HEK293 (cell line): ENCODE measurements around the gene SEC22A.

Experiments used
- CTCF ChIA-PET: fragments of 350-600 bp; formaldehyde crosslinking; extraction: SDS; loops from one replicate; lab custom pipeline; 2021; ENCODE audit warnings: antibody characterized with exemption; lab: Yijun Ruan, JAX
- POLR2A ChIA-PET: fragments of 300-600 bp; formaldehyde crosslinking; extraction: SDS; loops from one replicate; lab custom pipeline; 2020; ENCODE audit warnings: antibody characterized with exemption, inconsistent platforms; lab: Yijun Ruan, JAX
- H3K27ac ChIP-seq: fragments of 200-500 bp; sonication (Bioruptor generic); 2 replicates; pipeline ENCODE4 v1.5.1; 2014; ENCODE audit warnings: low read depth, low read length, control low read depth, inconsistent platforms; ENCODE audit errors: extremely low read depth
- H3K36me3 ChIP-seq, 2 experiments: fragments of 200-500 bp in 1 of 2; sonication (Bioruptor generic) in 1 of 2; 1 replicate in 1 of 2; 2 replicates in 1 of 2; pipeline ENCODE4 v1.5.1; 2014 to 2017; ENCODE audit warnings: inconsistent platforms in 2 of 2, low read length in 2 of 2; ENCODE audit not compliant: control insufficient read depth in 2 of 2, insufficient read depth in 1 of 2
- H3K4me1 ChIP-seq: fragments of 200-500 bp; sonication (Bioruptor generic); 2 replicates; pipeline ENCODE4 v1.5.1; 2014; ENCODE audit warnings: mild to moderate bottlenecking, low read length, inconsistent platforms; ENCODE audit not compliant: control insufficient read depth, insufficient read depth
- H3K4me3 ChIP-seq: 2 replicates; pipeline ENCODE4 v1.5.1; 2011; ENCODE audit warnings: low read depth, mild to moderate bottlenecking, control low read depth, low read length, moderate library complexity
- H3K9me3 ChIP-seq: fragments of 200-500 bp; sonication (Bioruptor generic); 2 replicates; pipeline ENCODE4 v1.5.1; 2014; ENCODE audit warnings: low read depth, low read length, inconsistent platforms; ENCODE audit not compliant: control insufficient read depth, insufficient read depth
- GLIS1 ChIP-seq: fragments of 450-650 bp; formaldehyde crosslinking; IDR thresholded peaks from 2 replicates; pipeline ENCODE4 v1.5.1; 2016; ENCODE audit warnings: missing biosample characterization, missing genetic modification characterization
- OSR2 ChIP-seq: fragments of 450-650 bp; formaldehyde crosslinking; IDR thresholded peaks from 2 replicates; pipeline ENCODE4 v1.5.1; 2016; ENCODE audit warnings: missing biosample characterization, missing genetic modification characterization
- RBAK ChIP-seq: fragments of 450-650 bp; formaldehyde crosslinking; IDR thresholded peaks from 2 replicates; pipeline ENCODE4 v1.5.1; 2016; ENCODE audit warnings: missing biosample characterization, missing genetic modification characterization
- ZBTB21 ChIP-seq: fragments of 450-650 bp; formaldehyde crosslinking; IDR thresholded peaks from 2 replicates; pipeline ENCODE4 v1.5.1; 2017; ENCODE audit warnings: missing biosample characterization, missing genetic modification characterization
- ZBTB7A ChIP-seq: fragments of 450-650 bp; formaldehyde crosslinking; IDR thresholded peaks from 2 replicates; pipeline ENCODE4 v1.5.1; 2016; ENCODE audit warnings: low read depth, missing biosample characterization, missing genetic modification characterization
- ZFP69B ChIP-seq: fragments of 450-650 bp; formaldehyde crosslinking; IDR thresholded peaks from 2 replicates; pipeline ENCODE4 v1.5.1; 2016; ENCODE audit warnings: missing biosample characterization, missing genetic modification characterization
- ZIC2 ChIP-seq: fragments of 450-650 bp; formaldehyde crosslinking; IDR thresholded peaks from 2 replicates; pipeline ENCODE4 v1.5.1; 2016; ENCODE audit warnings: missing biosample characterization, missing genetic modification characterization
- ZNF19 ChIP-seq: fragments of 450-650 bp; formaldehyde crosslinking; IDR thresholded peaks from 2 replicates; pipeline ENCODE4; 2016; ENCODE audit warnings: missing biosample characterization, missing genetic modification characterization, low read depth
- ZNF335 ChIP-seq: fragments of 450-650 bp; formaldehyde crosslinking; conservative IDR thresholded peaks from 2 replicates; pipeline ENCODE4 v1.5.1; 2016; ENCODE audit warnings: missing biosample characterization, missing genetic modification characterization
- ZNF354C ChIP-seq: fragments of 450-650 bp; formaldehyde crosslinking; IDR thresholded peaks from 2 replicates; pipeline ENCODE4 v1.5.1; 2016; ENCODE audit warnings: missing biosample characterization, missing genetic modification characterization, low read depth, borderline replicate concordance
- ZNF391 ChIP-seq: fragments of 450-650 bp; formaldehyde crosslinking; IDR thresholded peaks from 2 replicates; pipeline ENCODE4 v1.5.1; 2016; ENCODE audit warnings: low read depth, missing biosample characterization, missing genetic modification characterization, borderline replicate concordance
- ZNF394 ChIP-seq: fragments of 450-650 bp; formaldehyde crosslinking; IDR thresholded peaks from 2 replicates; pipeline ENCODE4 v1.5.1; 2016; ENCODE audit warnings: missing biosample characterization, missing genetic modification characterization, mild to moderate bottlenecking, moderate library complexity, borderline replicate concordance
- ZNF660 ChIP-seq: fragments of 450-650 bp; IDR thresholded peaks from 2 replicates; pipeline ENCODE4 v1.5.1; 2018; ENCODE audit warnings: missing biosample characterization, mild to moderate bottlenecking, missing genetic modification characterization
- ZNF791 ChIP-seq: fragments of 450-650 bp; formaldehyde crosslinking; IDR thresholded peaks from 2 replicates; pipeline ENCODE4 v1.5.1; 2016; ENCODE audit warnings: missing biosample characterization, missing genetic modification characterization
- TF ChIP-seq, protein P1 (sequence below): fragments of 450-650 bp; formaldehyde crosslinking; IDR thresholded peaks from 2 replicates; pipeline ENCODE4 v1.5.1; 2016; ENCODE audit warnings: missing biosample characterization, missing genetic modification characterization
- TF ChIP-seq, protein P2 (sequence below): fragments of 450-650 bp; formaldehyde crosslinking; IDR thresholded peaks from 2 replicates; pipeline ENCODE4 v1.5.1; 2016; ENCODE audit warnings: missing biosample characterization, missing genetic modification characterization

SEC22A gene

DNA sequence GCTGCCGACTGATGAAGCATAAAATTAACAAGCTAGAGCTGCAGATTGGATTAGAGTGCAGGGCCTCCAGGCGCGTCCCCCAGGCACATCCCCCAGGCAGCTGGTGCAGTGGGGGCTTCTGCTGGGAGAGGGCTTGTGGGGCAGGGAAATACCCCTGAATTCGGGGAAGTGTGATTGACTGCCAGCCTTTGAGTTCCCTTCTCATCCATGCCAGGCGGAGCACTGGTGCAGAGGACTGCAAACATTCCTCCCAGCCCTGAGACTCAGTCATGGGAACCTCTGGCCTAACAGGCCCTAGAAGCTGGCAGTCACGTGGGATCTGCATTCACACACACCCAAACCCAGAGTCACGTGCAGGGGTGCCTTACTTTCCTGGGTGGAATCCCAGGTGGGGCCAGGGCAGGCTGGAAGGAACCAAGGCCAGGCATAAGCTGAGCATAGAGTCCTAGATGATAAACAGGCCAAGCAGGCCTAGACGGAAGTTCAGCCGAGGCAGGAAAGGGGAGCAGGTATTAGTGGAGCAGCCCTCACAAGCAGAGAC is 46.2 kb upstream of the SEC22A start (continued):
- no peak for TF ChIP-seq ZNF394 (tag by site-specific recombination)

DNA sequence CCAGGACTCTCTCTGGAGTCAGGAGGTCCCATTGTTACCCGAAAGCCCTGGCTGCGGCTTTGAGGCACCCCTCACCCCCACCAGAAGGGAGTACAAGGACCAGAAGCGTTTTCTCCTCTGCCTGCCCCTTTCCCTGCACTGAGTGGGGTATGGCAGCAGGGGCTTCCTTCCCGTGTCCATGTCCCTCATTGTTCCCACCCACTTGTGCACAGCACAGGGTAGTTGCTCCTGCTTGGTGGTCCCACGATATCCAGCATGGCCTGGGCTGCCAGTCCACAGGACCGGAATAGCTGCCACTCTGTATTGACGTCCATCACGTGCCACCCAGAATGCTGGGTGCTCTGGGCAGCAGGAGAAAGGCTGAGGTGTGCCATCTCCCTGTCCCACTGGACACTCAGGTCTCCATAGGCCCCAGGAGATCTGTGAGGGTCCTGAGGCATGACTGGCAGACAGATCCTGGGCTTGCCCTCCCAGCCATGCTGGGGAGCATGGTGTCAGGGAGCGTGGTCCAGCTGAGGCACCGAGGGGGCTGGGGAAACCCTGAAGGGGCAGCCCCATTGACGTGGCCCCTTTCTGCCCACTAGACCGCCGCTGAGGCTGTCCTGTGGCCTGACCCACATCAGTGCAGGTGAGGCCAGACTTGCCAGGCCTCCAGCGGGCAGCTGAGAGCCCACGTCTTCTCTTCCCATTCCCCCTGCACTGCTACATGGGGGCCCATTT is 45.3 kb upstream of the SEC22A start:
- TF ChIP-seq OSR2 (tag by site-specific recombination) (no peak), ZNF391 (tag by site-specific recombination) (no peak)
- TF ChIP-seq, all 188 proteins: peak for 0
- ChIA-PET CTCF (no interaction called here), POLR2A (no interaction called here)
- no peaks in the 10 kb centered on the region for H3K9me3 ChIP-seq
- no peak overlapping the region for H3K27ac ChIP-seq
- no peaks in the 10 kb centered on the region for H3K4me1 ChIP-seq
- H3K4me3 ChIP-seq, result no peak overlapping the region
- peaks cover 0 to 68% of the 10 kb centered on the region in 2 experiments; a peak in 2 of 3 replicates for H3K36me3 ChIP-seq

DNA sequence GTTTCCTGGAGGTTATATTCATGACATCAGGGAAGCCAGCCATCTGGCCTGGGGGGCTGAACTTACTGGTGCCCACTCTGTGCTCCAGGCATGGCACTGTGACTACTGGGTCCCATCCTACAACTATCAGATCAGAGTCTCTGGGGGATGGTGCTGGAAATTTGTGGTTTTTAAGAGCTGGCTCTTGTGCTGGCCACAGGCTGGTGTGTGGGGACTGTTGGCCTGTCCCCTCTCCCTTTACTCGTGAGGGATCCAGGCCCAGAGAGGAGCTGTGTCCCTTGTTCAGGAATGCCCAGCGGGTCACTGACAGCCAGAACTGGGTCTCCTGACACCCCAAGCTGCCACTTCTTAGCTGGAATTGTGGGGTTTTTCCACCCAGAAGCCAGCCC is 44.5 kb upstream of the SEC22A start:
- Histone ChIP-seq H3K4me3 (no peak overlapping the region), H3K4me1 (no peaks in the 10 kb centered on the region), H3K27ac (no peak overlapping the region), H3K9me3 (no peaks in the 10 kb centered on the region), H3K36me3 (peaks cover 0 to 69% of the 10 kb centered on the region in 2 experiments; a peak in 2 of 3 replicates)
- ChIA-PET POLR2A (no interaction called here), CTCF (interaction anchor here (0.7 kb wide), 1 partner anchor 659 kb away, joined by 5 read pairs; no protein-coding TSS in a partner anchor)
- TF ChIP-seq, protein P1, sequence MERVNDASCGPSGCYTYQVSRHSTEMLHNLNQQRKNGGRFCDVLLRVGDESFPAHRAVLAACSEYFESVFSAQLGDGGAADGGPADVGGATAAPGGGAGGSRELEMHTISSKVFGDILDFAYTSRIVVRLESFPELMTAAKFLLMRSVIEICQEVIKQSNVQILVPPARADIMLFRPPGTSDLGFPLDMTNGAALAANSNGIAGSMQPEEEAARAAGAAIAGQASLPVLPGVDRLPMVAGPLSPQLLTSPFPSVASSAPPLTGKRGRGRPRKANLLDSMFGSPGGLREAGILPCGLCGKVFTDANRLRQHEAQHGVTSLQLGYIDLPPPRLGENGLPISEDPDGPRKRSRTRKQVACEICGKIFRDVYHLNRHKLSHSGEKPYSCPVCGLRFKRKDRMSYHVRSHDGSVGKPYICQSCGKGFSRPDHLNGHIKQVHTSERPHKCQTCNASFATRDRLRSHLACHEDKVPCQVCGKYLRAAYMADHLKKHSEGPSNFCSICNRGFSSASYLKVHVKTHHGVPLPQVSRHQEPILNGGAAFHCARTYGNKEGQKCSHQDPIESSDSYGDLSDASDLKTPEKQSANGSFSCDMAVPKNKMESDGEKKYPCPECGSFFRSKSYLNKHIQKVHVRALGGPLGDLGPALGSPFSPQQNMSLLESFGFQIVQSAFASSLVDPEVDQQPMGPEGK (tag by site-specific recombination), result no peak
- TF ChIP-seq ZBTB7A (tag by site-specific recombination) (no peak), ZNF791 (tag by site-specific recombination) (no peak), ZNF354C (tag by site-specific recombination) (no peak), RBAK (tag by site-specific recombination) (no peak), ZNF19 (no peak)

DNA sequence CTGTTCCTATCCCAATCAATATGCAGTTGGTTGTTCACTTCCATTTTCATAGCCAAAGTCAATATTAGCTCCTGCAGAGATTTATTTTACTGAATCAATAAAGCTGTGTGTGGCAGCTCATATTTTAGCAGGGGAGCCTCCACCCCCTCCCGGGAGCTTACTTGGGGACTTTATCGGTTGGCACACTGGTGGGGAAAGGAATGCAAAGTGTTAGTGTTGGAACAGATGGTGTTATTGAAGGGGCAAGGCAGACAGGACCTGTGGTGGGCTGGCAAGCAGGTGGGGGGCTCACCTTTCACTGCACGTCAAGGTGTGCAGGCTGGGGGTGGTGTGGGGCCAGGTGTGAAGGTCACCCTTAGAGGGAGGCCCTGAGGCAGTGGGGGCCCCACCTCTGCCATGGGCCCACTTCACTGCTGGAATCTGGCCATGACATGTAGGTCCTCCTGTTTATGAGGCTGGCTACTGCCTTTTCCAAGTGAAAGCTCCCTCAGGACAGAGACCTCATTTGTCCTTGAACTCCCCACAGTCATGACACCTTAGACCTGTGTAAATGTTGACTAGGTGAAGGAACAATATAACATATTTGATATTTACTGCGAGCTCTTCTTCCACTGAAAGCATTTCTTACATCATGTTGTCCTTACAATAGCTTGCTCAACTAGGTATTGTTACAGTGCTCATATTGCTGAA is 44.0 kb upstream of the SEC22A start:
- CTCF ChIA-PET, result interaction anchor here (0.7 kb wide), 1 partner anchor 659 kb away, joined by 5 read pairs; no protein-coding TSS in a partner anchor
- Histone ChIP-seq H3K27ac (no peak overlapping the region), H3K9me3 (no peaks in the 10 kb centered on the region), H3K36me3 (peaks cover 0 to 72% of the 10 kb centered on the region in 2 experiments; a peak in 2 of 3 replicates)
- TF ChIP-seq ZNF660 (tag by site-specific recombination), result no peak
- TF ChIP-seq, protein P2, sequence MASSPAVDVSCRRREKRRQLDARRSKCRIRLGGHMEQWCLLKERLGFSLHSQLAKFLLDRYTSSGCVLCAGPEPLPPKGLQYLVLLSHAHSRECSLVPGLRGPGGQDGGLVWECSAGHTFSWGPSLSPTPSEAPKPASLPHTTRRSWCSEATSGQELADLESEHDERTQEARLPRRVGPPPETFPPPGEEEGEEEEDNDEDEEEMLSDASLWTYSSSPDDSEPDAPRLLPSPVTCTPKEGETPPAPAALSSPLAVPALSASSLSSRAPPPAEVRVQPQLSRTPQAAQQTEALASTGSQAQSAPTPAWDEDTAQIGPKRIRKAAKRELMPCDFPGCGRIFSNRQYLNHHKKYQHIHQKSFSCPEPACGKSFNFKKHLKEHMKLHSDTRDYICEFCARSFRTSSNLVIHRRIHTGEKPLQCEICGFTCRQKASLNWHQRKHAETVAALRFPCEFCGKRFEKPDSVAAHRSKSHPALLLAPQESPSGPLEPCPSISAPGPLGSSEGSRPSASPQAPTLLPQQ (tag by site-specific recombination), result peak; percentile 89
- no peak for TF ChIP-seq ZBTB21 (tag by site-specific recombination)
- peak; percentile 60 for TF ChIP-seq ZIC2 (tag by site-specific recombination)
- peak; percentile 83 for TF ChIP-seq GLIS1
- TF ChIP-seq ZFP69B (tag by site-specific recombination), result peak; percentile 80
- peak; percentile 18; the same call in 1 of the 2 replicates for TF ChIP-seq ZNF335 (tag by site-specific recombination)
- TF ChIP-seq, all 188 proteins: peak for 5
- POLR2A ChIA-PET, result no interaction called here
- no peak overlapping the region for H3K4me3 ChIP-seq
- H3K4me1 ChIP-seq, result no peaks in the 10 kb centered on the region
